ENCODE data around the gene MARK1. TPM values are rescaled to one million over a fixed set of nuclear protein-coding genes. Genes with fewer than 3 reads are reported as not detected.

Gene MARK1
- total and polyA plus RNA-seq, 10 of the 15 experiments (the other 5 are each of a cell fraction or from before 2014, with no cell fraction given) = 0.02 to 0.67 (median 0.12) TPM; not detected in 6

GRCh38 chr1:220485791-220486190 lies 42.1 kb upstream of the MARK1 start:
- Histone ChIP-seq H3K27me3 (replicated peaks in 1 of 2; ENCODE audit: control insufficient read depth in 2 of 2, insufficient read depth in 2 of 2, low read length in 1 of 2) (no peaks in the 10 kb centered on the region; a peak in 2 of 4 replicates), H3K79me2 (ENCODE audit: control insufficient read depth, insufficient read depth, low read length) (no peaks in the 10 kb centered on the region), H3K36me3 (ENCODE audit: control insufficient read depth in 2 of 2, insufficient read depth in 2 of 2, low read length in 1 of 2) (no peaks in the 10 kb centered on the region), H3K4me2 (ENCODE audit: control insufficient read depth, insufficient read depth) (no peak overlapping the region), H3K9ac (ENCODE audit: control insufficient read depth, insufficient read depth, low read length) (no peak overlapping the region), H3K4me1 (ENCODE audit: control insufficient read depth, insufficient read depth, low read length) (no peaks in the 10 kb centered on the region), H3K4me3 (no peak overlapping the region), H2AFZ (ENCODE audit: control insufficient read depth, low read depth, low read length) (no peak overlapping the region), H3K27ac (ENCODE audit: control insufficient read depth, insufficient read depth) (no peak overlapping the region), H4K20me1 (ENCODE audit: control insufficient read depth, insufficient read depth) (no peaks in the 10 kb centered on the region), H3K9me3 (replicated peaks; ENCODE audit: control insufficient read depth, insufficient read depth, low read length) (no peaks in the 10 kb centered on the region)
- intact Hi-C loops (cut with micrococcal nuclease; ENCODE audit: unreplicated experiment) (no loop called here), in situ Hi-C loops (cut with MboI) (no loop called here)
- BruUV-seq (replicated peaks) = no TSS peak
- WGBS (ENCODE audit: insufficient coverage, insufficient replicate concordance, low lambda C conversion rate, missing lambda C conversion rate) = 41% methylated on average over 6 of the region's 6 CpGs
- TF ChIP-seq BCL11A (IDR thresholded peaks at IDR 0.05; ENCODE audit: low read depth, low read length) (no peak), SKIL (IDR thresholded peaks at IDR 0.05; ENCODE audit: low read depth, poor library complexity, severe bottlenecking) (no peak), CEBPZ (IDR thresholded peaks at IDR 0.05; ENCODE audit: low read depth, low read length) (no peak), ESRRA (IDR thresholded peaks at IDR 0.05; ENCODE audit: low read length) (no peak)
- CTCF ChIA-PET = interaction anchor here (1.1 kb wide), 1 partner anchor 190 kb away, joined by 4 read pairs; no protein-coding TSS in a partner anchor
- RAD21 ChIA-PET (ENCODE audit: unreplicated experiment) = interaction anchor here (0.8 kb wide), 1 partner anchor 105 kb away, joined by 3 read pairs; no protein-coding TSS in a partner anchor
- POLR2A ChIA-PET = interaction anchor here (0.6 kb wide), 1 partner anchor 189 kb away, joined by 3 read pairs; no protein-coding TSS in a partner anchor
- ATAC-seq = no peak
- SMC1A ChIA-PET (ENCODE audit: uncharacterized antibody, unreplicated experiment) = interaction anchor here (1.0 kb wide), 1 partner anchor 11 kb away, joined by 3 read pairs; no protein-coding TSS in a partner anchor
- no peak for FAIRE-seq
- DNase-seq (ENCODE audit: low read depth, low spot score) = no peak

Data from GM12878 (cell line).